ENCODE data around the gene PARD3. TPM values are rescaled to one million over a fixed set of nuclear protein-coding genes. Genes with fewer than 3 reads are reported as not detected.

PARD3 gene
- total RNA-seq (2022; extraction: Qiagen RNA extraction): 57.0 to 88.0 TPM (median 71.0 TPM) in 5 replicates

DNA sequence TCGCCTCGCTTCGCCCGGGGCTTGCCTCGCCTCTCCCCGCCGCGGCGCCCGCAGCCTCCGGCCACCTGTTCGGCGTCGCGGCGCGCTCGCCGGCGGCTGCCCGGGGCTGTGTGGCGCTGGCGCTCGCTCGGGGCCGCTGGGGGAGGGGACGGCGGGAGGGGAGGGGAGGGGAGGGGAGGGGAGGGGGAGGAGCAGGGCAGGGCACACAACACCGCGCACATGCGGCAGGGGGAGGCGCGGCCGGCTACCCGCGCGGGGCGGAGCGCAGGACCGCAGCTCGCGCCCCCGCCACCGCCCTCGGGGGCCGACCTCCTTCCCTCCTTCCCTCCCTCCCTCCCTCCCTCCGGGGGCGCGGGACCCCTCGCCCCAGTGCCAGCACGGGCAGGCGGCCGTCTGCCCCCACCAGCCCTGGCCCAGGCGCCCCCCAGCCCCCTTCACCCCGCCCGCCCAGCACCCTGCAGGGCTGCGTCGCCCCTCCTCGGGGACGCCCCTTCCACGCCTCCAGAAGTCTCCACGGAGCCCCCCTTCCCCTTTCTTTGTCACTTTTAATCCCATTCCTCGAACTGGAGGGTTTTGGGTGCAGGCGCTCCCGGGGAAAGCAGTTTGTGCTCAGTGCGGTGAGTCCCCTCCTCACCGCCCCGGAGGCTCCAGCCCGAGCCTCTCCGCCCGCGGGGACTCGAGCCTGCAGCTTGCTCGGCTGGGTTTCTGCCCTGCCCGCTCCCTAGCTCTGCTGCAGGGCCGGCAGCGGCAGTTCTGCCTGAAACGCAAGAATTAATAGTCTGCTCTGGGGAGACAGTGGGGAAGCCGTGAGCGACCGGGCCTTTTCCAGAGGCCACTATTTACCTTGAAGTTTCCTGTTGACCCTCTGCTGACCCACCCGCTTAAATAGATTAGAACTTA lies at the start of gene PARD3:
Gene PARD3 (minus strand): TSS at position 112 of the 900 bp plus-strand sequence. CDS start 301 bp downstream, outside the sequence.

